Hindlimb muscle (tissue), 1 donor: ENCODE measurements around the gene BSCL2. TPM values are rescaled to one million over a fixed set of nuclear protein-coding genes. Genes with fewer than 3 reads are reported as not detected.
"Not testable (repeated sequence)": the region's sequence is repeated elsewhere in the genome, so short reads cannot be mapped to it uniquely, and the experiment has no call there.

ENCODE experiments used
- DNase-seq: peaks from one replicate; pipeline ENCODE4 v3.0.0-alpha.2; 2013
- polyA plus RNA-seq: library from polyadenylated mRNA; unstranded; fragments of 120-200 nt; gene quantifications from one replicate; pipeline ENCODE4 v1.2.1, GENCODE V29; 2013; ENCODE audit not compliant: insufficient read length

The BSCL2 gene
- polyA plus RNA-seq, 1 donor, result 20.8 TPM

GRCh38 chr11:62682518-62682917 is 24.7 kb downstream of the BSCL2 start:
- no peak for DNase-seq

GRCh38 chr11:62680825-62681240 is 26.4 kb downstream of the BSCL2 start:
- DNase-seq, result no peak

- peak; percentile 93 for DNase-seq
These were observed 28.2 kb downstream of the BSCL2 start, which contains the start of gene UBXN1 for GRCh38 chr11:62678770-62679696. TSS of gene UBXN1 (minus strand) at chr11:62679073. CDS start at chr11:62678923, 150 bp downstream.

GRCh38 chr11:62678433-62678769 is 28.8 kb downstream of the BSCL2 start:
- DNase-seq, result no peak

GRCh38 chr11:62677714-62678113 is 29.5 kb downstream of the BSCL2 start:
- DNase-seq, result no peak

- DNase-seq, result no peak
These were observed 30.1 kb downstream of the BSCL2 start for GRCh38 chr11:62677156-62677555.

- no peak for DNase-seq
These were observed 30.5 kb downstream of the BSCL2 start for GRCh38 chr11:62676698-62677097.

GRCh38 chr11:62675415-62675814 is 31.8 kb downstream of the BSCL2 start:
- DNase-seq, result not testable (repeated sequence)

- DNase-seq, result no peak
These were observed 34.1 kb downstream of the BSCL2 start for GRCh38 chr11:62673196-62673525.

GRCh38 chr11:62671608-62672389 is 35.4 kb downstream of the BSCL2 start, which contains the start of the genes LBHD1 and UQCC3:
TSS of gene LBHD1 (minus strand) at chr11:62672267. CDS start at chr11:62670031, 2,236 bp downstream.
TSS of gene UQCC3 (plus strand) at chr11:62671673. CDS start at chr11:62671746, 73 bp downstream.
- peak; percentile 85 for DNase-seq

GRCh38 chr11:62671236-62671607 is 36.0 kb downstream of the BSCL2 start:
- DNase-seq, result no peak

- no peak for DNase-seq
These were observed 37.6 kb downstream of the BSCL2 start for GRCh38 chr11:62669420-62670161.

GRCh38 chr11:62667460-62667859 is 39.8 kb downstream of the BSCL2 start:
- no peak for DNase-seq

- DNase-seq, result no peak
These were observed 40.8 kb downstream of the BSCL2 start for GRCh38 chr11:62666259-62666926.

GRCh38 chr11:62665599-62666258 is 41.5 kb downstream of the BSCL2 start:
- DNase-seq, result no peak

- DNase-seq, result peak; percentile 97
These were observed 42.1 kb downstream of the BSCL2 start, which contains the start of the genes C11orf98 and CSKMT for GRCh38 chr11:62665075-62665598. TSS of gene C11orf98 (minus strand) at chr11:62665210. CDS start at chr11:62665169, 41 bp downstream. TSS of gene CSKMT (plus strand) at chr11:62665312. CDS start at chr11:62665880, 568 bp downstream.

- DNase-seq, result no peak
These were observed 42.7 kb downstream of the BSCL2 start for GRCh38 chr11:62664405-62665074.

- DNase-seq, result no peak
These were observed 50.3 kb downstream of the BSCL2 start for GRCh38 chr11:62656796-62657429.

GRCh38 chr11:62654297-62654696 is 52.9 kb downstream of the BSCL2 start:
- DNase-seq, result no peak
